Heart left ventricle (tissue), 13 donors: ENCODE data around the gene MYO5A.

Experiments used
- CTCF ChIP-seq, 12 donors: fragments of 200-600 bp; sonication (generic) in 4 of 12; IDR thresholded peaks; one replicate each; pipeline versions ENCODE4 v1.5.0 to v1.8.0; 2018 to 2022; ENCODE audit warnings: antibody characterized with exemption in 12 of 12, mild to moderate bottlenecking in 5 of 12
- POLR2A ChIP-seq, 2 donors: fragments of 450-650 bp; IDR thresholded peaks; one replicate each; pipeline ENCODE4 v1.6.1; 2017; ENCODE audit warnings: antibody characterized with exemption in 2 of 2, mild to moderate bottlenecking in 2 of 2, moderate library complexity in 2 of 2
- donor health status: ischemic (EF 13 %, LVEDD 7.1; RV severe dilation, severe dysfunction).
- donor health status: DM: no; HTN: yes; CAD: no.
- donor health status: DM: no; HTN: no; CAD: no.
- donor health status: ischemic (EF 25% LVEDD 6.9; RV normal size, moderate dysfunction).
- donor health status: ischemic (EF 25% LVEDD 5.7; RV mildly dilated, moderate dysfunction).
- donor health status: ischemic (EF 35%, LVEDD 5.7; RV mildly dilated, moderate dysfunction).
- donor health status: nonischemic (EF 11% LVEDD 7.7; RV severe dilation, severe dysfunction).
- donor health status: DM: yes; HTN: yes; CAD: no.
- donor health status: PGD.
- donor health status: ischemic (EF 29% LVEDD 5.4; RV normal size, mild dysfunction).
- donor health status: nonischemic (EF 23%, LVEDD 6.1; RV moderate dilation, normal function).

GRCh38 chr15:52464040-52464439 is 64.6 kb downstream of the MYO5A start:
- TF ChIP-seq POLR2A (IDR thresholded peaks at IDR 0.05): no peak
- TF ChIP-seq CTCF (IDR thresholded peaks at IDR 0.05): no peak
